ACC112 (cell line): ENCODE measurements around the gene COL12A1.
"Not testable (repeated sequence)": the region's sequence is repeated elsewhere in the genome, so short reads cannot be mapped to it uniquely, and the experiment has no call there.

ENCODE experiments used
- H2AFZ ChIP-seq: fragments of 200-600 bp; sonication (generic); one replicate; pipeline ENCODE4 v1.6.0; 2017; ENCODE audit warnings: antibody characterized with exemption, low read length; ENCODE audit not compliant: unreplicated experiment
- H3K27ac ChIP-seq: fragments of 200-600 bp; sonication (generic); 2 replicates; pipeline ENCODE4 v1.5.1; 2014; ENCODE audit warnings: low read depth, mild to moderate bottlenecking, antibody characterized with exemption, low read length, moderate library complexity
- H3K27me3 ChIP-seq: fragments of 200-600 bp; sonication (generic); 2 replicates; pipeline ENCODE4 v1.6.1; 2014; ENCODE audit warnings: mild to moderate bottlenecking, antibody characterized with exemption, low read length, moderate library complexity, mixed read lengths; ENCODE audit not compliant: insufficient read depth
- H3K36me3 ChIP-seq: fragments of 200-600 bp; sonication (generic); 2 replicates; pipeline ENCODE4 v1.6.1; 2016; ENCODE audit warnings: mild to moderate bottlenecking, antibody characterized with exemption, low read length, moderate library complexity, mixed read lengths; ENCODE audit not compliant: insufficient read depth
- H3K4me1 ChIP-seq: fragments of 200-600 bp; sonication (generic); one replicate; pipeline ENCODE4 v1.6.1; 2016; ENCODE audit warnings: low read length, mixed read lengths; ENCODE audit not compliant: insufficient read depth, unreplicated experiment, control insufficient read depth
- H3K4me3 ChIP-seq: fragments of 200-600 bp; sonication (generic); 2 replicates; pipeline ENCODE4 v1.5.1; 2014; ENCODE audit warnings: mild to moderate bottlenecking, low read depth, low read length
- H3K79me2 ChIP-seq: fragments of 200-600 bp; sonication (generic); one replicate; pipeline ENCODE4 v1.6.0; 2016; ENCODE audit warnings: low read length; ENCODE audit not compliant: control insufficient read depth, unreplicated experiment, insufficient read depth

COL12A1 gene

DNA sequence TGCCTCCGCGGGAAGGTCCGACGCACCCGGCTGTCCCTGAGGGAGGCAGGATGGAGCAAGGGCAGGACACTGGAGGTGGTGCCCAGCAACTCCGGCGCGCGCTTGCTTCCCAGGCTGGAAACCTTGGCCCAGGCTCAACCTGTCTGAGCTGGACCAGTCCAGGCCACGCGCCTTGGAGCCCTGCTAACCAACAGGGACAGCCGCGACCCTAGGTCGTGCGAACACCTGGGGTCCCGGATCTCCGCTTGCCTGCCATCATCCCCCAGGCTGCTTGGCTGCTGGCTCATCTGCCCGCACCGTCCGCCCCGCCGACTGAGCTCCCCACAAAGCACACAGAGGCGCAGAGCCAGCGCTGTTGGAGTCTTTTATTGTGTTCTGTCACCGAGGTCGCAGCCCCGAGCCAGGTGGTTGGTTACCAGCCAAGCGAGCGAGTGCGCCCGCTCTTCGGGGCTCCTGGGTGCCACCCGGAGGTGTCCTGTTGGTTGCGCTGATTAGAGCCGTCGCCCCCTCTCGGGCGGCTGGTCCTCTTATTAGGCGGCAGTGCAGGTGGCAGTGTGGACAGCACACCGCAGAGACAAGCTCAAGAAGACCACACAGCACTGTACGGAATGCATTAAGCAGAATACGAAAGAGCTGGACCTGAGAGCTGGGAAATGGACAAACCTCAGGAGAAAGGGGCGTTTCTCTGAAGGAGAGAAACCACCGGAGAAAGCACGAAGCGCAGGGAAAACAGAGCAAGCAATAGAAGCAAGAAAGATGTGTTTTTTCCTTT is 3.8 kb downstream of the COL12A1 start:
- Histone ChIP-seq H3K27ac (no peak overlapping the region), H3K27me3 (no peaks in the 10 kb centered on the region), H3K79me2 (peaks cover 37% of the 10 kb centered on the region), H3K4me3 (no peak overlapping the region), H2AFZ (no peak overlapping the region), H3K4me1 (peaks cover 30% of the 10 kb centered on the region), H3K36me3 (no peaks in the 10 kb centered on the region)

DNA sequence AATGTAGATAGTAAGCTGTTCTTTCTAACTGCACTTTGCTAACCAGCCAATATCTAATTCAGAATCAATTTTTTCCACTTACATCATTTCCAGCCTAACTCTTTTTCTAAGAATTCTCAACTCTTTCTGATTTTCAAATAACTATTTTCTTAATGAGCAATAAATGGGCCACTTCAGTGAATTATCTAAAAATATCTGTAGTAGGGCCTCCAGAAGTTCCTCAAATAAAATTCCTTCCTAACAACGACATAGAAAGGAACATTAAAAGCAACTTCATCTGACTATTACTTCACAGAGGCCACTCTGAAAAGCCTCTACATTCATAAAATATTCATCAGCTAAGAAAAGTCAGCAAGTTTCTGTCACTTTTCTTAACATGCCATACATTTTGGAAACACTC is 4.8 kb downstream of the COL12A1 start:
- Histone ChIP-seq H3K79me2 (peaks cover 37% of the 10 kb centered on the region), H3K4me1 (peaks cover 30% of the 10 kb centered on the region), H3K36me3 (no peaks in the 10 kb centered on the region), H2AFZ (no peak overlapping the region), H3K4me3 (no peak overlapping the region), H3K27ac (no peak overlapping the region), H3K27me3 (no peaks in the 10 kb centered on the region)

GRCh38 chr6:75199889-75200288 is 6.0 kb downstream of the COL12A1 start:
- Histone ChIP-seq H3K4me1 (peaks cover 30% of the 10 kb centered on the region), H2AFZ (peak overlapping the region; percentile 44), H3K27me3 (no peaks in the 10 kb centered on the region), H3K27ac (peak overlapping the region; percentile 15; the same call in 1 of the 2 replicates), H3K36me3 (peaks cover 7% of the 10 kb centered on the region), H3K79me2 (peaks cover 36% of the 10 kb centered on the region), H3K4me3 (peak overlapping the region; percentile 56)

DNA sequence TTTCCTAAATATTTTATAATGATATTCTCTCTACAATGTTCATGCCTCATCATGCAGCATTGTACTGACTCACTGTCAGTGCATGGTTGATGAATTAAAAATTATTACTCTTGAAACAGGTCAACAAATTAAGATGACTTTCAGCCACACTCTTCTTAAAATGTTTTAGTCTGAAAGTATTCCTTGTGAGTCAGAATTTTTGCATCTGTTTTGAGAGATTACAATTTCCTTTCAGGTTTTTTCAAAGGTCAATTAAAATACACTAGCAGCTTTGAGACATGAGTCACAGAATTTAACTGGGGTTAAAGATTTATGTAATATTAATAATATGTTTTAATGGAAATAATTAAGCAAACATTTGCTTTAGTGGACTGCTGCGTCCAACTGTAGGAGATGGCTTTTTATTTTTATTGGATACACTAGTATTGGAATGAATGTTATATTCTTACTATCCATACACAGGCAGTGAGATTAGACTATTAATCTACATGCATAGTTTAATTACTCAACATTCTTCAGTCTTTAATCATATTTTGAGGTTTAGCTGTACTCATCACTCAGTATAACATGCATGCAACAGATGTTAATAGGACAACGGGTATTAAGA is 9.7 kb downstream of the COL12A1 start:
- Histone ChIP-seq H3K27me3 (no peaks in the 10 kb centered on the region), H2AFZ (no peak overlapping the region), H3K4me1 (peaks cover 11% of the 10 kb centered on the region), H3K4me3 (no peak overlapping the region), H3K27ac (peak overlapping the region; percentile 48), H3K36me3 (peaks cover 17% of the 10 kb centered on the region), H3K79me2 (peaks cover 10% of the 10 kb centered on the region)

- no peaks in the 10 kb centered on the region for H3K27me3 ChIP-seq
- H3K4me1 ChIP-seq, result peaks cover 1% of the 10 kb centered on the region
- H3K79me2 ChIP-seq, result no peaks in the 10 kb centered on the region
- no peak overlapping the region for H3K27ac ChIP-seq
- H2AFZ ChIP-seq, result no peak overlapping the region
- peaks cover 19% of the 10 kb centered on the region for H3K36me3 ChIP-seq
- no peak overlapping the region for H3K4me3 ChIP-seq
These were observed 17.5 kb downstream of the COL12A1 start for GRCh38 chr6:75188221-75188925.

DNA sequence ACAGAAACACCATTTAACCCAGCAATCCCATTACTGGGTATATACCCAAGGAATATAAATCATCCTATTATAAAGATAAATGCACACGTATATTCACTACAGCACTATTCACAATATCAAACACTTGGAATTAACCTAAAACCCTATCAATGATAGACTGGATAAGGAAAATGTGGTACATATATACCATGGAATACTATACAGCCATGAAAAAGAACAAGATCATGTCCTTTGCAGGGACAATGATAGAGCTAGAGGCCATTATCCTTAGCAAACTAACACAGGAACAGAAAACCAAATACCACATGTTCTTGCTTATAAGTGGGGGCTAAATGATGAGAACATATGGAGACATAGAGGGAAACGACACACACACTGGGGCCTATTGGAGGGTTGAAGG is 19.3 kb downstream of the COL12A1 start:
- H3K27ac ChIP-seq, H3K79me2 ChIP-seq, H2AFZ ChIP-seq, H3K27me3 ChIP-seq, H3K4me1 ChIP-seq, H3K4me3 ChIP-seq: not testable (repeated sequence)
- peaks cover 19% of the 10 kb centered on the region for H3K36me3 ChIP-seq

GRCh38 chr6:75183099-75183541 is 22.7 kb downstream of the COL12A1 start:
- no peaks in the 10 kb centered on the region for H3K79me2 ChIP-seq
- H3K27ac ChIP-seq, result 0 out of 2 replicates have a peak overlapping the region, but pooled peaks have one; percentile 12
- peaks cover 16% of the 10 kb centered on the region; the same call in 1 of the 2 replicates for H3K36me3 ChIP-seq
- no peaks in the 10 kb centered on the region for H3K27me3 ChIP-seq
- no peak overlapping the region for H3K4me3 ChIP-seq
- no peak overlapping the region for H2AFZ ChIP-seq
- peaks cover 9% of the 10 kb centered on the region for H3K4me1 ChIP-seq

DNA sequence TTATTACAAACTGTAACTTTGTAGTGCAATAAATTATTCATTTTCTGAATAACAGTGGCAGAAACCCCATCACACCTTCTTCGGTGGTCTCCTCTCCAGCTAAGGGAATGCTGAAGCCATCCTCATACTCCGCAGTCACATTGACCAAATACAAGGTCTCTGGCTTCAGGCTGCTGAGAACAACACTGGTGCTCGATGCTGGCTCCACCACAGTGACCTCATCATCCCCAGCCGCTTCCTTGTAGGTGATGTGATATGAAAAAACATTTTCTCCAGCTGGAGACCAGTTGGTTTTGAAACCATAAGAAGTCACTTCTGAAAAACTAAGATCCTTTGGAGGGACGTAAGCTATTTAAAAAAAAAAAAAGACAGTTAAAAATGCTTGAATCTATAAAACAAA is 25.0 kb downstream of the COL12A1 start:
- Histone ChIP-seq H3K27ac (no peak overlapping the region), H3K79me2 (no peaks in the 10 kb centered on the region), H2AFZ (no peak overlapping the region), H3K4me3 (no peak overlapping the region), H3K27me3 (no peaks in the 10 kb centered on the region), H3K4me1 (peaks cover 9% of the 10 kb centered on the region), H3K36me3 (peaks cover 12% of the 10 kb centered on the region; the same call in 1 of the 2 replicates)

DNA sequence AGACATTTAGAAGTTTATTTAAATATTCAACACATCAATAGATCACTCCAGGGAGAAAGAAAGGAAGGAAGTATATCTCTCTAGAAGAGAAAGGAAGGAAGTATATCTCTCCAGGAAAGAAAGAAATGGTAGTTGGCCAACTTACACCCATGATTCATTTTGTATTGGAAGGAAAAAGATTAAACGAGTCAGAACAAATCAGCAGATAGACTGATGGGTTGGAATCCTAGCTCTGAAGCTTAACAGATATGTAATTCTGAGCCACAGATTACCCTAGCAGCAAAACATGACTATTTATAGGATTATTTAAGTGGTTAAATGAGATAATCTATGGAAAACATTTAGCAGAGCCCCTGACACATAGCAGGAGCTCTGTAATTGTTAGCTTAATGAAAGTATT is 27.1 kb downstream of the COL12A1 start:
- Histone ChIP-seq H2AFZ (no peak overlapping the region), H3K79me2 (no peaks in the 10 kb centered on the region), H3K4me1 (peaks cover 9% of the 10 kb centered on the region), H3K27ac (no peak overlapping the region), H3K4me3 (no peak overlapping the region), H3K36me3 (peaks cover 7% of the 10 kb centered on the region), H3K27me3 (no peaks in the 10 kb centered on the region)

GRCh38 chr6:75176076-75176582 is 29.7 kb downstream of the COL12A1 start:
- no peak overlapping the region for H2AFZ ChIP-seq
- peaks cover 7% of the 10 kb centered on the region for H3K36me3 ChIP-seq
- H3K4me3 ChIP-seq, result no peak overlapping the region
- H3K4me1 ChIP-seq, result peaks cover 2% of the 10 kb centered on the region
- no peaks in the 10 kb centered on the region for H3K27me3 ChIP-seq
- H3K27ac ChIP-seq, result no peak overlapping the region
- no peaks in the 10 kb centered on the region for H3K79me2 ChIP-seq
